NCI-H146 (cell line): Measurements from ENCODE around the gene HACD1.

ENCODE experiments used
- DNase-seq: peaks from one replicate; lab custom pipeline; 2025; lab: John Stamatoyannopoulos, UW

Gene HACD1

DNA sequence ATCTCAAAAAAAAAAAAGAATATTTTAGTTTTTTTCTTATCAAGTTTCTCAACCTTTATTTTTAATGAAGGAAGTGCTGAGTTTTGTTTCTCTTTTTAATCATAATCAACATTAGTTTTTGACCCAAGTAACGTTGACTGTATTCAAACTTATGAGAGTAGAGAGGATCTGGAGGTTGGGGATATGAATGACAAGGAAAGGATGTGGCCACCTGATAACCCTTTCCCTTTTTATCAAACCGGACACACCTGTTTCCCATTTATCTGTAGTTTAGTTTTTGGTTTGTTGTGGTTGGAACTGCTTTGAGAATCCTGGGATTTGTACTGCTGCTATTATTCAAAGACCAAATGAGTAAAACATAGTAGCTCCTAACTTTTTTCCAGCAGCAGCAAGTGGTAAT is 38.6 kb downstream of the HACD1 start:
- DNase-seq = no peak

- DNase-seq = no peak
Measured at GRCh38 chr10:17576768-17577167, 40.4 kb downstream of the HACD1 start.

GRCh38 chr10:17564911-17565310 is 52.3 kb downstream of the HACD1 start:
- no peak for DNase-seq

- no peak for DNase-seq
Measured at GRCh38 chr10:17563452-17563851, 53.7 kb downstream of the HACD1 start.

DNA sequence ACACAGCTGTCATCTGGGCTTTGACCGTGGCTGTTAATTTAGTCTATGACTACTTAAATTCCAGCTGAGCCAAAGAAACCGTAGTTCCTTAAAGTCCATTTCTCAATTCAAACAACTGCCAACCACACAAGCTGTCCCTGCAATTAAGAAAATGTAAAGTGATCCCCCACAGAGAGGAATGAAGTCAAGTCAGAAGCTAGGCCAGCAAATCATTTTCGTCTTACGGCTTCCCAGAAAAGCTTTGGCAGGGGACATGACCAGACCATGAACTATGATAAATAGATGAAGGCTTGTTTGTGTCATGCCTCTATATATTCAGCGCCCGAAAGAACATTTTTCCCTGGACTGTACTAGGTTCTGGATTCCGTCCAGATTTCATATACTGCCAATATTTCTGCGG is 54.6 kb downstream of the HACD1 start:
- DNase-seq = no peak

DNA sequence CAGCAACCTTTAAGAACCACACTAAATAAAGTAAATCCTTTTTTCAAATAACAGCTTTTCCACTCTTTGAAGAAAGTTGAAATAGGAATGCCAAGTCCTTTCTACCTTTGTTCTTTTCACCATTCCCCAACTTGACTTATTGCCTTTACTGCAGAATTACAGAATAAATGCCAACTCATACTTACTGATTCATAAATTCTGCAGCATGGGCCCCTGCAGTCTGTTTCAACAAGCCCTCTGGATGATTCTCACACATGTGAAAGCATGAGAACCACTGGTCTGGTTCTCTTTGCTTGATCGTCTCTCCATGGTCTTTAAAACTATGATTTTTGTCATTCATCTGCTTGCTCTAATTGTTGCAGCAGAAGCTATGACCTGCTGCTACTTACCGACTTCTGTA is 56.1 kb downstream of the HACD1 start:
- DNase-seq = no peak

GRCh38 chr10:17557459-17557858 is 59.7 kb downstream of the HACD1 start:
- no peak for DNase-seq

DNA sequence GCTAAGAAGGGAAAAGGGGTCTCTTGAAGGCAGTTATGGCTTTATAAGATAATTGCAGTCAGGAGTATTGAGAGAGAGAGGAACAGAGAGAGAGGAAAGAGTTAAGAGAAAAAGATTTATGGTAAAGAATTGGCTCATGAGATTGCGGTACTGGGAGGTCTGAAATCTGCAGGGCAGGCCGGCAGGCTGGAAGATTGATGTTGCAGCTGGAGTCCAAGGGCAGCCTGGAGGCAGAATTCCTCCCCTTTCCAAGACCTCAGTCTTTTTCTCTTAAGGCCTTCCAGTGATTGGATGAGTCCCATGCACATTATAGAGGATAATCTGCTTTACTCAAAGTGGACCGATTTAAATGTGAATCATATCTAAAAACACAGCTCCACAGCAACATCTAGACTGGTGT is 68.4 kb downstream of the HACD1 start:
- no peak for DNase-seq

DNA sequence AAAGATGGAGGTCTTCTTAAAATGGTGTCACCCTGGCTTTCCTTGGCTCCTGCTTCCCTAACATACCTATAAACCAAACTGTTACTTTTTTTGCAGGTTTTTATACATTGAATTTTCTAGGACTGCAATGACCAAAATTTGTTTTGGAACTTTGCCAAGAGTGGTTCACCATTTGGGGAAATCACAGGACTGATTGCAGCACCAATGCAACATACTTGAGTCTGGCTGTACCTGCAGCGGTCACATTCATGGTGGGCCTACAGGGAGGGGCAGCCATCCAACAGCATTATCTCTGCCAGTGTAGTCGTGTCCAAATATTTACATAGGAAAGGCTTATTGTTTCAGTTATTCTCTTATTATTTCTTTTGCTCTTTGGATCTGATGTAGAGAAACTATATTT is 69.0 kb downstream of the HACD1 start:
- DNase-seq = no peak

- no peak for DNase-seq
Measured at GRCh38 chr10:17547060-17547459, 70.1 kb downstream of the HACD1 start.

DNA sequence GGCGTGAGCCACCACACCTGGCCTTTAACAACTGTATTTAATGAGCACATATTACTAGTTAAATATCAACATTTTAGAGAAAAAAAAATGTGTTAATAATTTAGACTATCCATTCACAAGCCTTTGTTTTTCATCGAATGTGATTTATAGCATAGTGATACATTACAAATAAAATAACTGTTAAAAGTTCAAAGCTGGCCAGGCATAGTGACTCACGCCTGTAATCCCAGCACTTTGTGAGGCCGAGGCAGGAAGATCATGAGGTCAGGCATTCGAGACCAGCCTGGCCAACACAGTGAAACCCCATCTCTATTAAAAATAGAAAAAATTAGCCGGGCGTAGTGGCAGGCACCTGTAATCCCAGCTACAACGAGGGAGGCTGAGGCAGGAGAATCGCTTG is 72.7 kb downstream of the HACD1 start:
- no peak for DNase-seq
